KOPT-K1 (cell line): Measurements from ENCODE around the gene EXD3.
"Not testable (repeated sequence)": the region's sequence is repeated elsewhere in the genome, so short reads cannot be mapped to it uniquely, and the experiment has no call there.

Experiments used
- H3K27ac ChIP-seq: fragments of 200-600 bp; sonication (generic); 2 replicates; pipeline ENCODE4 v1.5.1; 2016; ENCODE audit warnings: antibody characterized with exemption, mild to moderate bottlenecking, low read depth, low read length; ENCODE audit not compliant: poor library complexity, severe bottlenecking
- H3K36me3 ChIP-seq: fragments of 200-600 bp; sonication (generic); 2 replicates; pipeline ENCODE4 v1.5.1; 2017; ENCODE audit warnings: antibody characterized with exemption, mild to moderate bottlenecking, low read length, moderate library complexity; ENCODE audit not compliant: insufficient read depth
- H3K9me3 ChIP-seq: fragments of 200-600 bp; sonication (generic); 2 replicates; pipeline ENCODE4 v1.5.1; 2017; ENCODE audit warnings: antibody characterized with exemption, low read length, mild to moderate bottlenecking; ENCODE audit not compliant: insufficient read depth, poor library complexity, severe bottlenecking

Gene EXD3

GRCh38 chr9:137352511-137353222 lies 70.3 kb downstream of the EXD3 start:
- H3K9me3 ChIP-seq = peaks cover 77% of the 10 kb centered on the region
- no peaks in the 10 kb centered on the region for H3K36me3 ChIP-seq
- no peak overlapping the region for H3K27ac ChIP-seq

- Histone ChIP-seq H3K9me3 (peaks cover 74% of the 10 kb centered on the region), H3K27ac (no peak overlapping the region), H3K36me3 (no peaks in the 10 kb centered on the region)
Observed at GRCh38 chr9:137351781-137352501, 71.0 kb downstream of the EXD3 start.

- Histone ChIP-seq H3K27ac (no peak overlapping the region), H3K9me3 (peaks cover 69% of the 10 kb centered on the region), H3K36me3 (no peaks in the 10 kb centered on the region)
Observed at GRCh38 chr9:137350696-137351584, 72.0 kb downstream of the EXD3 start.

DNA sequence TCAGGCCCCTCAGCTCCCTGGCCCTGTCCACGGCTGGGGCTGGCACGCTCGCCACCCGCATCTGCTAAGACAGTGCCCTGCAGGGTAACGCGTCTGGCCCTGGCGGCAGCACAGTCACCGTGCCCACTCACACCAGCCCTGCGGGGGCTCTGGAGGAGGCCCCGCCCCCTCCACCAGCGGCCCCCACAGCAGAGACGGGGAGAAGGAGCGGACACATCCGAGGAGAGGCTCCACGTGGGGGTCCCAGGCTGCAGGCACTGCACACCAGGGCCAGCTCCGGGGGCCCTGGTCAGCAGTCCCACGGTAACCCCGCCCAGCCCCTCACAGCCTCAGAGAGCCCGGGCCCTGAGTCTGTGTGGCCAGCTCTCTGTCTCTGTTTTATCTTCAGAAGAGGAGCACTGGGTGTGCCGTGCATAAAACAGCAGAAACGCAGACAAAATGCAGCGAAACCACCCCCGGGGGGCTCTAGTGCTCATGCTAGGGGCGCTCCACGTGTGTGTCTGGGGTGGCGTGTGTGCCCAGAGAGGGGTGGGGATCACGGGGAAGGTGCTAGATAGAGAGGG lies 73.4 kb downstream of the EXD3 start:
- Histone ChIP-seq H3K36me3 (no peaks in the 10 kb centered on the region), H3K9me3 (peaks cover 55% of the 10 kb centered on the region)

GRCh38 chr9:137348769-137349470 lies 74.0 kb downstream of the EXD3 start:
- H3K27ac ChIP-seq = no peak overlapping the region
- H3K36me3 ChIP-seq = no peaks in the 10 kb centered on the region
- peaks cover 49% of the 10 kb centered on the region for H3K9me3 ChIP-seq

More for the DNA sequence above, 73.4 kb downstream of the EXD3 start:
- H3K27ac ChIP-seq = no peak overlapping the region

DNA sequence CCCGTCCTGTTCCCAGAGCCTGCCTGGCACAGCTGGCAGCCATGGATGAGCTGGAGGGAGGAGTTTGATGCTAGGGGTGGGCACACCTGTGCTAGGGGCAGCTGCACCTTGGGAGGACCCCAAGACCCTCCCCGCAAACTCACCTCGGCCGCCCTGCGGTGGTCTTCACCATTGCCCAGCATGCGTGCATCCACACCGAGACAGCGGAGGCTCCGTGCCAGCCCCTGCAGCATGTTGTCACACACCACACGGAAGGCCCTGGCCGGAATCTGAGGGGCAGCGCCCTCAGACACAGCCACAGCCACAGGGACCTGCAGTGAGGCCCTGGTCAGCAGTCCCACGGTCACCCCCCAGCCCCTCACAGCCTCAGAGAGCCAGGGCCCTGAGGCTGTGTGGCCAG lies 75.0 kb downstream of the EXD3 start:
- H3K9me3 ChIP-seq = peaks cover 39% of the 10 kb centered on the region
- H3K36me3 ChIP-seq = no peaks in the 10 kb centered on the region
- H3K27ac ChIP-seq = no peak overlapping the region

GRCh38 chr9:137342482-137342881 lies 80.5 kb downstream of the EXD3 start:
- H3K36me3 ChIP-seq = no peaks in the 10 kb centered on the region
- H3K9me3 ChIP-seq = peaks cover 6% of the 10 kb centered on the region
- H3K27ac ChIP-seq = no peak overlapping the region

DNA sequence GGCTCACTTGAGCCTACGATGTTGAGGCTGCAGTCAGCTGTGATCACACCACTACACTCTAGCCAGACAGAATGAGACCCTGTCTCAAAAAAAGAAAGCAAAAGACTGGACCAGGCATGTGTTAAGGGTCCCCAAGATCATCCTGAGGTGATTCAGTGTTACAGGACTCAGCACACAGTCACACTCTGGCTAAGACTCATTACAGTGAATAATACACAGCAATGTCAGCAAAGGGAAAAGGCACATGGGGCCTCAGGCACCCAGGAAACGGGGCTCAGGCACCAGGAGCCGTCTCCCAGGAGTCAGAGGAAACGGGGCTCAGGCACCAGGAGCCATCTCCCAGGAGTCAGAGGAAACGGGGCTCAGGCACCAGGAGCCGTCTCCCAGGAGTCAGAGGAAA lies 81.7 kb downstream of the EXD3 start:
- Histone ChIP-seq H3K27ac (no peak overlapping the region), H3K9me3 (peaks cover under 1% of the 10 kb centered on the region), H3K36me3 (no peaks in the 10 kb centered on the region)

DNA sequence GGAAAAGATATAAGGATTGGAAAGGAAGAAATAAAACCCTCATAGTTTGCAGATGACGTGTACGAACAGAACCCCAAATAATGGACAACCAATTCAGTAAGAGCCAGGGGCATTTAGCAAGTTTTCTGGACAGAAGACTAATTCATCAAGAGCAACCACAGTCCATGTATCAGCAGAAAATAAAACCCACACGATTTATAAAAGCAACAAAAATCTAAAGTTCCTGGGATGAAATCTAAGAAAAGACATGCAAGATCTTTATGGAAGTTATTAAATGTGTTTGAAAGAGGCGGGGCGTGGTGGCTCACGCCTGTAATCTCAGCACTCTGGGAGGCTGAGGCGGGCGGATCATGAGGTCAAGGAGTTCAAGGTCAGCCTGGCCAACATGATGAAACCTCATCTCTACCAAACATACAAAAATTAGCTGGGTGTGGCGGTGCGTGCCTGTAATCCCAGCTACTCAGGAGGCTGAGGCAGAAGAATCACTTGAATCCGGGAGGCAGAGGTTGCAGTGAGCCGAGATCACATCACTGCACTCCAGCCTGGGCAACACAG lies 83.0 kb downstream of the EXD3 start:
- not testable (repeated sequence) for H3K27ac ChIP-seq, H3K9me3 ChIP-seq, H3K36me3 ChIP-seq

GRCh38 chr9:137339045-137339907 lies 83.7 kb downstream of the EXD3 start:
- no peaks in the 10 kb centered on the region for H3K36me3 ChIP-seq
- no peak overlapping the region for H3K27ac ChIP-seq
- no peaks in the 10 kb centered on the region for H3K9me3 ChIP-seq

DNA sequence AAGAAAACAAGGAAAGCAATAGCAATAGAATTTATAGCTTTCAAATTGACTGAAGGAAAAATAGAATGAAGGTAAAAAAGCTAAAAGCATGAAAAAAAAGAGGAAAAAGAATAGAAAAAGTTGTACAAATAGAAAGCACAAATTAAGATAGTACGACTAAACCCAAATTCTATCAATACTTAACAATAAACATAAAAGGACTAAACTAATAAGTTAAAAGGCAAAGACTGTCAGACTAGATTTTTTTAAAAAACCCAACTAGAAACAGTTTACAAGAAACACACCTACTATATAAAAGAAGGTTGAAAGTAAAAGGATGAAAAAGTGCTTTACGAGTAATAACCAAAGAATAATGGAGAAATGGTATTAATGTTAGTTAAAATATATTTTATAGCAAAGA lies 86.2 kb downstream of the EXD3 start:
- Histone ChIP-seq H3K36me3 (no peaks in the 10 kb centered on the region), H3K27ac (no peak overlapping the region), H3K9me3 (no peaks in the 10 kb centered on the region)

GRCh38 chr9:137333016-137333671 lies 89.8 kb downstream of the EXD3 start:
- Histone ChIP-seq H3K36me3 (no peaks in the 10 kb centered on the region), H3K27ac (no peak overlapping the region), H3K9me3 (peaks cover 4% of the 10 kb centered on the region)

- Histone ChIP-seq H3K27ac (no peak overlapping the region), H3K9me3 (peaks cover 4% of the 10 kb centered on the region), H3K36me3 (no peaks in the 10 kb centered on the region)
Observed at GRCh38 chr9:137331929-137332328, 91.0 kb downstream of the EXD3 start.
